Muscle of back (tissue), 11 donors: ENCODE data around the gene PKP4. TPM values are rescaled to one million over a fixed set of nuclear protein-coding genes. Genes with fewer than 3 reads are reported as not detected.
A peak's percentile ranks its signal among the peaks of the same experiment; 100 is the strongest.

Source experiments
- DNase-seq, 3 donors: peaks; one replicate each; pipeline versions ENCODE4 v3.0.0 to v3.0.0-alpha.2; 2013
- polyA plus RNA-seq, 10 donors: library from polyadenylated mRNA; unstranded; fragments of 120-200 nt; gene quantifications; one replicate each; pipeline ENCODE4 v1.2.1, GENCODE V29; 2013; ENCODE audit not compliant: insufficient read length in 10 of 10

Gene PKP4
- polyA plus RNA-seq, 10 donors, result 22.5 to 40.8 (median 27.9) TPM

DNA sequence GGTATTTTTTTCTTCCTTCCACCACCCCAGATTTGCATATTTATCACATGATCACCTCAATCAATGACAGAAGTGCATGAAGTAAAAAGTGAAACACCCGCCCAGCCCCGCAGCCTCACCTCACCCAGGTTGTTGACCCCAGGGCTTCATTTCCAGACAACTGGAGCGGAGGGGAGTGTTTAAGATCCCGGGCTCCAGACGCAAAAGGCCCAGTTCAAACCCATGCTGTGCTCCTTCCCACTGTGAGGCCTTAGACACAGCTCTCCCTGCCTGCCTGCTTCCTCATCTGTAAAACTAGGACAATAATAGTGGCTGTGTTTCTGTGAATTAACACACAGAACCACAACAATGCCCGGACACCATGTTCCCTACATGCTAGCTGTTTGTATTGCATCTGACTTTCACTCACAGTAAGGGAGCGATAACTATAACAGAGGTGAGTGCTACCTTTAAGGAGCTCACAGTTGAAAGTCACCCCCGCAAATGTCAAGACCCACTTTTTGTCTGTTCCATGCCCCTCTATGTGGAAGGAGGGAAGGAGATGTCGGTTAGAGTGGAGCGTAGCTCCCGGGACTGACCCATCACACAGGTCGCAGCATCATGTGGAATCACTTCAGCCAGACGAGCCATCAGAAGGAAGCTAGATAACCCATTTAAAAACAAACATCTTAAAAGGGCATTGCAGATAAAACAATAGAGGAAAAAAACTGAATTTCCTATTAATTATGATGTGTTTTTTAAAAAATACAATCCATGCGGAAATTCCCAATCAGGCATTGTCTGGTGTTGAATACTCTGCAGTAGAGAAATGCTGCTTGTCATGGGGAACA lies 260.8 kb downstream of the PKP4 start:
- no peak for DNase-seq

DNA sequence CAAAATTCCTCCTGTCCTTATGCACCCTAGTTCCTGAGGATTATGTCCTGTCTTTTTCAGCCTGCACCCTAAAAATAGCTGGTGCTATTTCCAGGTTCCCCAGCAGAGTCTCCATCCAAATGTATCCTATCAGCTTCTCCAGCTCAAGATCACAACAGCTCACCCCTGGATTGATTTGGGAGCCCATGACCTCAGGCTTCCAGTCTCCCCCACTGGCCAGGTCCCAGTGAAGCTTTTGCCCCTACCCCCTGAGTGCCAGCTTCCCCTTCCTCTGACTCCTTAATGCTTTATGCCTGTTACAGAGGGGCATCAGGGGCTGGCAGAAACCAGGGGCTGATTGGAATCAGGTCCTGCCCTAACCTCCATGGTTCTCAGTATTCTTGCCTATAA lies 261.4 kb downstream of the PKP4 start:
- no peak for DNase-seq

DNA sequence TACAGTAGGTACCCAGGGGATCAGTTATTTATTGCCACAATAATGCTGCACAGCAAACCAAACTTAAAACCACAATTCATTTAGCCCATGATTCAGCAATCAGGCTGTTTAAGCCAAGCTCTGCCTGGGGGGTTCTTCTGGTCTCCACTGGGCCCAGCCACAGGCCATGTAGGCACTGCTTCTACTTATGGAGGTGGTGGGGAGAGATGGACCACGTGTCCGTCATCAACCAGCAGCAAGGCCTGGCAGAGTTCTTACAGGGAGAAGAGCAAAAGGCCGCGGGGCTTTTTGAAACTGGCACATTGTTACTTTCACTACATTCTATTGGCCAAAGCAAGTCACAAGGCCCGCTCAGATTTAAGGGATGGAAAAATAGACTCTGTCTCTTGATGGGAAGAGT lies 262.1 kb downstream of the PKP4 start:
- DNase-seq, result no peak

DNA sequence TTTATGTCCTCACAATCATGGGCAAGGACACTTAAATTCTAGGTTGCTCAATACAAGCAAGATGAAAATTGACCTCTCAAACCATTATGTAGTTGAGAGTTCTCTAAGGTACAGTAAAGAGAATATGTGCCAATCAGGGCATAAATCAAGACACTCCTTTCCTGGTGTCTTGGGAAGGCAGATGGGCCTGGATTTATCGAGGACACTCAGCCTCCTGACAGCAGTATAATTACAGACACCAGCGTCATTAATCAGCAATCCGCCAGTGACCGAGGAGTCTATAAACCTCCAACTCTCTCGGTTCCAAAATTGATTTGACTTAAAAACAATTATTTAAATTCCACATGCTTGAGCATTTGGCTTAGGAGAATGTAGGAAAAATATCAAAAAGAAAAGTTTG lies 262.7 kb downstream of the PKP4 start:
- no peak for DNase-seq

DNA sequence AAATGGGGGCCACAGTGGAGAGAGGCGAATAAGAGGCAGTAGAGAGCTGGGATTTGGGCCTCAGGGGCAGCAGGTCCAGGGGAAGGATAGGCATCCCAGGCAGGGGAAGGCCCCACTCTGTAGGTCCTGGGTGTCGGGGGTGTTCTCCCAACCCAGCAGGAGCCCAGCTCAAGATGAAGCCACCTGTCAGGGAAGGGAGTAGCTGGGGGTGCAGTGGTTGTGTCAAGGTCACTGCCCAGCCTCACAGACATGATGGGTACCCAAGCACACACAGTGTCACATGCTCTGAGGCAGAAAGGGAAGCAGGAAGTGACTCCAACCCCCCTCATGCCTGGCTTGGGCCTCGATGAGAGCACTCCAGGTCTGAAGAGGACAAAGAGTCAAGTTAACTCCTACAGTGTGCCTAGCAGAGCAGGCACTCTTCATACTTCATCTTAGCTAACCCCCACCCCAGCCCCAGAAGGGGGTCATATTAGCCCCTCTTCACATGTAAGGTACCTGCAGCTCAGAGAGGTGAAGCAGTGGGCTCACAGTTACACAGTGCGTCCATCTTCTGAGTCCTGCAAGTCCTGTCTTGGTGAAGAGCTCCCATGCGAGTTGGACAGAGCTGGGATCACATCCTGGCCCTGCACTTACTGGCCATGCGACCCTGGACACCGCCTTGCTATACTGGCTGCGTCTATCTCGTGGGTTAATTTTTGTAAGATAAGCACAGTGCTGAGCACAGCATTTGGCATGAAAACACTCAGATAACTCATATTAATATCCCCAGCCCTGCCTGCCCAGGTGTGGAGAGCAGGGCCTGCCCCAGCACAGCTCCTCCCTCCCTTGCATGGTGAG lies 265.7 kb downstream of the PKP4 start:
- no peak for DNase-seq

GRCh38 chr2:158723181-158723838 lies 266.6 kb downstream of the PKP4 start:
- DNase-seq, result peak in 1 of 3 donors; percentile 48

- no peak for DNase-seq
These were observed 267.4 kb downstream of the PKP4 start for GRCh38 chr2:158723921-158724802.

DNA sequence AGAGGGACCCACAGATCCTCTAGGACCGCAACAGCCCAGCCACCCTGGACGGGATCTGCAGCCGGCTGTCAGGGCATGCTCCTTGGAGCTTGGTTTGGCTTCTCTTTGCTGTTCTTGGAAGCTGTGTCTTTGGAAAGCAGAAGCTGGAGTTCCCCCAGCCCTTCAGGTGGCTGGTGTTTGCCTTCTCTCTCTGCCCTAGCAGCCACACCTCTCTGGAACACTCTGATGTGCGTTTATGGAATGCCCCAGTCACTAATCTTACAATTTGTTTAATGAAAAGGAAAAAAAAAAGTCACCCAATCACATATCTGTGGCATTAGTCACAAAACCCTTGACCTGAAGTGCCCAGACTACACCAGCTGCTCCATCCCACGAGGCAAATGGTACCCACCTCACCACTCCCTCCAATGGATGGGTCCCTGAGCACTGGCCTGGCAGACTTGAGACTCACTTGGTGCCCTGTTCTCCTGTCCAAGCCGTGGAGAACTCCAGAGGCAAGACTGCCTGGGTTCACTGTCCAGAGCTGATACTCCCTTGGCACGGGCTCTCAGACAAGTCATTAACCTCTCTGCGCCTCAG lies 268.1 kb downstream of the PKP4 start:
- DNase-seq, result no peak

- DNase-seq, result no peak
These were observed 268.7 kb downstream of the PKP4 start for GRCh38 chr2:158725441-158725891.

DNA sequence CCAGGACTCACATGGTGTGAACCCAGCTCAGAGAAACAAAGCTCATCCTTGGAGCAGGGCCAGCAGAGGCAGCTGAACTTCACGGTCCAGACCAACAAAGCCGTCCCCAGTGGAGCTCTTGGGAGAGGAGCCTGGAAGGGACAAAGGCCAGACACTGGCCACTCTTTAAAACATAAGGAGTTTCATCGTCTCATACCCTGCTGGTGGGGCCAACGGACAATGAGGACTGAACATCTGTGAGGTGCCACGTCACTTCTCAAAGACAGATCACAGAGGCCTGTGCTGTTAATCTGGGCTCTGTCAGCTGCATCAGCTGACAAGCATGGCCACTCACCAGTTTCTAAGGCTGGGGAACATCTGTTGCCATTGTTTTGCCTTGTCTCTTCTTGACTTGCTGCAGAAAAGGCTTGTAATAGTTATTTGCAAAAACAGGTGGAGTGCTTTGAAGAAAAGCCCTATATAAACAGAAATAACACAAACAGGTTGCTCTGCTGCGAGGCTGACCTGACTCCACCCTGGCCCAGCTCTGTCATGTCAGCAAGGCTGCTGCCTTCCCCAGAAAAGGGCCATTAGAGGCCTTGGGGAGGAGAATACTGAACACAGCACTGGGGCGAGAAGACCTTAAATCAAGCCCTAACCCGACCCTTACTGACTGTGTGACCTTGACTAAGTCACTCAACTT lies 270.3 kb downstream of the PKP4 start:
- DNase-seq, result peak in 2 of 3 donors; percentile 53 to 75

DNA sequence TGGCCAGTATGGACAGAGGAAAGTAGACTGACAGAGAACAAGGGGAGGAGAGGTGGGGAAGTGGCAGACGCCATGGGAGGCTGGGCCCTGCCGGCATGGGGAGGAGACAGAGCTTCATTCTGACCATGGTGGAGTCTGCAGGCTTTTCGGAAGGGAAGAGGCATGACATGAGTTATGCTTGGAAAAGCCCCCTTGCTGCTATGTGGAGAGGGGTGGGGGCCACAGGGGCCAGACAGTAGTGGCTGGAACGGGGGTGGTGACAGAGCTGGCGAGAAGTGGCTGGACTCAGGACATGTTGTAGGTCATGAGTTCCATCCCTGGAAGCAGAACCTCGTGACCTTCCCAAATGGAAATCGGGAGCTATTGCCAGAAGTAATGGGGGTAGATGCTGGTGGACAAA lies 271.7 kb downstream of the PKP4 start:
- DNase-seq, result no peak

DNA sequence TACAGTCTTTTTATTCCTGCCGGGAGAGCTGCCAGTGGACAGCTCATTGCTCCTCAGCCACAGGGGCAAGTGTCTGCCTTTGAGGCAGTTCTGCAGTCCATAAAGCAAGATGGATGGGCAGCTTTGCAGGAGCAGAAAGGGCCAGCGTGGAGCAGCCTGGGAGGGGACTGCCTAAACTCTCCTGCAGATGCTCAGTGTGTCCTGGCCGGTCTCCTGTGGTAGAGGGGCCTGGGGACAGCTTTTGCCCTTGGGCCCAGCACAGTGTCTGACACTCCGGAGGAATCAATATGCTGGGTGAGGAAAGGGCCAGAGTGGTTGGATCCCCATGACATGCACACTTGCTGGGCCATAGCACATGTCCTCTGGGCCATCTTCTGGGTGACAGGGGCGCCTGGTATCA lies 272.7 kb downstream of the PKP4 start:
- DNase-seq, result no peak

DNA sequence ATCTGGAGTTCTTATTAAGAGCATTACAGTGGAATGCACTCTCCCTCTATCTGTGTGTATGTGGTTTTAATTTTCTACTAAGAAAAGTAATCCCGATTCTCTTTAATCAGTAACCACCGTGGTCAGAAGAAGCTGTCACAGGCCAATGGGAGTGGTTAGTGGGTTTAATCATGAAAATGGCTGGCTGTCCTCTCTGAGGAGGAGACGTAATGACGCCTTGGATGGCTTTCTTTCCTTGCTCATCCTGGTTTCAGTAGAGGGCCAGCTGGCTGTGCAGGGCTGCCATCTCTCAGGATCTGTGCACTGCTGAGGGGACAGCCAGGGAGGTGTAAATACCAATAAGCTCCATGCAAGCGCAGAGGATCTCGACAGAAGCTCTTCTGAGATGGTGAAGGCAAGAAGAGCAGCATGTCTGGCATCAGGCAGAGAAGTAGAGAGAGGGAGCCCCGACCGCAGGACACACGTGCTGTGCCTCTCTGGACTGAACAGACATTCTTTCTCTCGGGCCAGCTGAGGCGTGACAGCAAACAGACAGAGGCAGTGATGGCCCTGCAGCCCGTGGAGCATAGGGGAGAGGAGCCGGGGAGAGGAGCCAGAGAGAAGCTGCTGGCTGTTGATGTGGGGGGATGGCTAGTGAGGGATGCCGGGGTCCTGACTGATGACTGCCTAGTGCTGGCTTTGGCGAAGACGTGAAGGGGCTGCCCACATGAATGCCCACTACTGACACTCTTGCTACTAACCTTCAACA lies 273.3 kb downstream of the PKP4 start:
- DNase-seq, result no peak

GRCh38 chr2:158730621-158731140 lies 273.9 kb downstream of the PKP4 start:
- DNase-seq, result no peak

DNA sequence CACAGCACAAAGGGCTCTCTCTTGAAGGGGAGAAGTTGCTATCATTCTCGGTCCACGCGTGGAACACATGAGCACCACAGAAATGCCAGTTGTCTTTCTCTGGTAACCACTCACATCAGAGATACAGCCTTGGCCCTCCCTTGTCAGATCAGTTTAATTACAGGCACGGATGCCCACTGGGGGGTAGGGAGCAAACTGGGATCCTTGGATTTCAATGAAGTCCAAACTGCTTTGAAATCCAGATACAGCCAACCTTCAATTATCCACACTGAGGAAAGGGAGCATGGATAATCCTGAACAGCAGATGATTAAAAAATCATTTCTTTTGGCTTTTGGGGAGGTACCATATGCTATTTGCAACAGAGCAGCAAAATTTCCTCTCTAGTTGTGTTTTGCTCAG lies 274.6 kb downstream of the PKP4 start:
- no peak for DNase-seq
